ENCODE data around the gene NELFE.
A peak's percentile ranks its signal among the peaks of the same experiment; 100 is the strongest.
"Not testable (repeated sequence)": the region's sequence is repeated elsewhere in the genome, so short reads cannot be mapped to it uniquely, and the experiment has no call there.

The NELFE gene

GRCh38 chr6:31958741-31959739, at the start of gene NELFE, which contains the start of gene SKIC2:
Gene NELFE, minus strand, starts transcription at chr6:31958971. Its CDS starts 525 bp downstream, at chr6:31958446.
Gene SKIC2, plus strand, starts transcription at chr6:31959175. Its CDS starts 18 bp downstream, at chr6:31959193.
- DNase-seq (ENCODE audit: low read depth in 2 of 2, low spot score in 1 of 2), result peak; percentile 96 to 97

GRCh38 chr6:32008037-32008436, 49.3 kb upstream of the NELFE start:
- DNase-seq (ENCODE audit: low read depth in 2 of 2, low spot score in 1 of 2), result not testable (repeated sequence)

GRCh38 chr6:32007086-32007485, 48.3 kb upstream of the NELFE start:
- DNase-seq (ENCODE audit: low read depth in 2 of 2, low spot score in 1 of 2), result not testable (repeated sequence)

- not testable (repeated sequence) for DNase-seq (ENCODE audit: low read depth in 2 of 2, low spot score in 1 of 2)
Observed at GRCh38 chr6:32005991-32006529, 47.3 kb upstream of the NELFE start.

GRCh38 chr6:32005538-32005880, 46.7 kb upstream of the NELFE start:
- DNase-seq (ENCODE audit: low read depth in 2 of 2, low spot score in 1 of 2), result not testable (repeated sequence)

- DNase-seq (ENCODE audit: low read depth in 2 of 2, low spot score in 1 of 2), result not testable (repeated sequence)
Observed at GRCh38 chr6:32004864-32005537, 46.2 kb upstream of the NELFE start.

GRCh38 chr6:32004393-32004792, 45.6 kb upstream of the NELFE start:
- not testable (repeated sequence) for DNase-seq (ENCODE audit: low read depth in 2 of 2, low spot score in 1 of 2)

- DNase-seq (ENCODE audit: low read depth in 2 of 2, low spot score in 1 of 2), result not testable (repeated sequence)
Observed at GRCh38 chr6:32003301-32003700, 44.5 kb upstream of the NELFE start.

- not testable (repeated sequence) for DNase-seq (ENCODE audit: low read depth in 2 of 2, low spot score in 1 of 2)
Observed at GRCh38 chr6:32002546-32003268, 43.9 kb upstream of the NELFE start.

- not testable (repeated sequence) for DNase-seq (ENCODE audit: low read depth in 2 of 2, low spot score in 1 of 2)
Observed at GRCh38 chr6:31996385-31996784, 37.6 kb upstream of the NELFE start.

GRCh38 chr6:31994421-31994820, 35.6 kb upstream of the NELFE start:
- DNase-seq (ENCODE audit: low read depth in 2 of 2, low spot score in 1 of 2), result not testable (repeated sequence)

- not testable (repeated sequence) for DNase-seq (ENCODE audit: low read depth in 2 of 2, low spot score in 1 of 2)
Observed at GRCh38 chr6:31989363-31989762, 30.6 kb upstream of the NELFE start.

- DNase-seq (ENCODE audit: low read depth in 2 of 2, low spot score in 1 of 2), result not testable (repeated sequence)
Observed at GRCh38 chr6:31981744-31982143, 23.0 kb upstream of the NELFE start, which contains the start of gene C4A. Gene C4A, plus strand, starts transcription at chr6:31982057. Its CDS starts 51 bp downstream, at chr6:31982108.

- not testable (repeated sequence) for DNase-seq (ENCODE audit: low read depth in 2 of 2, low spot score in 1 of 2)
Observed at GRCh38 chr6:31980998-31981397, 22.2 kb upstream of the NELFE start.

GRCh38 chr6:31980195-31980876, 21.6 kb upstream of the NELFE start:
- not testable (repeated sequence) for DNase-seq (ENCODE audit: low read depth in 2 of 2, low spot score in 1 of 2)

- DNase-seq (ENCODE audit: low read depth in 2 of 2, low spot score in 1 of 2), result no peak
Observed at GRCh38 chr6:31979238-31979898, 20.6 kb upstream of the NELFE start.

- DNase-seq (ENCODE audit: low read depth in 2 of 2, low spot score in 1 of 2), result no peak
Observed at GRCh38 chr6:31978831-31979230, 20.1 kb upstream of the NELFE start.

- no peak for DNase-seq (ENCODE audit: low read depth in 2 of 2, low spot score in 1 of 2)
Observed at GRCh38 chr6:31977816-31978431, 19.2 kb upstream of the NELFE start.

GRCh38 chr6:31976065-31976464, 17.3 kb upstream of the NELFE start:
- DNase-seq (ENCODE audit: low read depth in 2 of 2, low spot score in 1 of 2), result not testable (repeated sequence)
